ENCODE results near the gene UROS. TPM values are rescaled to one million over a fixed set of nuclear protein-coding genes. Genes with fewer than 3 reads are reported as not detected.

Gene UROS
- total RNA-seq, 4 donors from 2014 or later = 24.6 to 39.3 (median 32.4) TPM

DNA sequence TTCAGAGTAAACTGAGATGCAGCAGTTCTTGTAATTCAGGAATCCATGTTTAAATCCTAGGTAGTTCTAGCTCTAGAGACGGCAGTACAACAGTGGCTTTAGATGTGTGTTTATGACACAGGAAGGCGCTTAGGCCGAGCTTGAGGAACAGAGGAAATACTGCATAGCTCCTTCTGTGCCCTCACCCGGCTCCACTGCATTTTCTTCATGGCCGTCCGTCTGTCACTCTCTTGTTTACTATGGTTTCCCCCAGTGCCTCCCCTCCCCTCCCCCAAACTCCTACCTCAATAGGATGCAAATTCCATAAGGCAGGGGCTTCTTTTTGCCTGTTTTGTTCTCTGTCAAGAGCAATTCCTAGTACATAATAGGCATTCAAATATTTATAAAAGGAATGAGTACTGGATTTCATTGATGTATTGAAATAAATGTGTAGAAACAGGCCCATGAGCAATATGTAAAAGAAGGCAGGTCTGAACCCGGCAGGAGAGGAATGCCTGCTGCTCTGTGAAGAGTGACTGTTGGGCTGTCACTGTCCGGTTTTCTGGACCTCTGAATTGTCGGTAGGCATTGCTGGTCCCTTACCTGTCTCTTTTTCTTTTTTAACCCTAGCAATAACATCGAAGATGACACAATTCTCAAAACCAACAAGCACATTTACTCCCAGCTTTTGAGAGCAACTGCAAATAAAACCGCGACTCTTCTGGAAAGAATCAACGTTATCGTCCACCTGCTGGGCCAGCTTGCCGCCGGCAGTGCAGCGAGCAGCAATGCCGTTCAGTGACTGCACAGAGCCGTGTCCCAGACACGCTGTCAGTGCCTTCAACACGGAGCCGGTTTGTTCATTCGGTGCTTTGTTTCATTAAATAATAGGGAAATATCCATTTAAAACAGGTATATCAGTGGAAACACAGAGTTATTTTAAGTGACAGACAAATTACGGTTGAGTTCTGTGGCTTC lies 60.1 kb downstream of the UROS start:
- peaks cover 0 to under 1% (median 0%) of the 10 kb centered on the region in 4 donors for H3K4me1 ChIP-seq
- no peaks in the 10 kb centered on the region for H3K9me3 ChIP-seq
- H3K36me3 ChIP-seq = peaks cover 0 to 53% (median 17%) of the 10 kb centered on the region in 4 donors
- H3K4me3 ChIP-seq = no peak overlapping the region
- WGBS, 2 donors (ENCODE audit: low coverage in 1 of 2) = 95 to 97% methylated on average over 20 to 24 of the region's 24 CpGs
- in situ Hi-C loops (cut with MboI; ENCODE audit: low pct_ligation_motif_present in 1 of 4, low pct_unique_long_range_greater_than_20kb in 1 of 4, low sequenced_read_pairs in 3 of 4) = no loop called here
- TF ChIP-seq EP300 (IDR thresholded peaks at IDR 0.05; ENCODE audit: low read depth) = no peak
- no peak for TF ChIP-seq POLR2AphosphoS5 (IDR thresholded peaks at IDR 0.05)
- no peak for TF ChIP-seq POLR2A (IDR thresholded peaks at IDR 0.05)
- TF ChIP-seq, protein P1, sequence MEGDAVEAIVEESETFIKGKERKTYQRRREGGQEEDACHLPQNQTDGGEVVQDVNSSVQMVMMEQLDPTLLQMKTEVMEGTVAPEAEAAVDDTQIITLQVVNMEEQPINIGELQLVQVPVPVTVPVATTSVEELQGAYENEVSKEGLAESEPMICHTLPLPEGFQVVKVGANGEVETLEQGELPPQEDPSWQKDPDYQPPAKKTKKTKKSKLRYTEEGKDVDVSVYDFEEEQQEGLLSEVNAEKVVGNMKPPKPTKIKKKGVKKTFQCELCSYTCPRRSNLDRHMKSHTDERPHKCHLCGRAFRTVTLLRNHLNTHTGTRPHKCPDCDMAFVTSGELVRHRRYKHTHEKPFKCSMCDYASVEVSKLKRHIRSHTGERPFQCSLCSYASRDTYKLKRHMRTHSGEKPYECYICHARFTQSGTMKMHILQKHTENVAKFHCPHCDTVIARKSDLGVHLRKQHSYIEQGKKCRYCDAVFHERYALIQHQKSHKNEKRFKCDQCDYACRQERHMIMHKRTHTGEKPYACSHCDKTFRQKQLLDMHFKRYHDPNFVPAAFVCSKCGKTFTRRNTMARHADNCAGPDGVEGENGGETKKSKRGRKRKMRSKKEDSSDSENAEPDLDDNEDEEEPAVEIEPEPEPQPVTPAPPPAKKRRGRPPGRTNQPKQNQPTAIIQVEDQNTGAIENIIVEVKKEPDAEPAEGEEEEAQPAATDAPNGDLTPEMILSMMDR (IDR thresholded peaks at IDR 0.05) = no peak
- H3K27ac ChIP-seq = no peak overlapping the region
- no peaks in the 10 kb centered on the region for H3K27me3 ChIP-seq
- no peak for DNase-seq
- intact Hi-C loops (cut with DNase I; ENCODE audit: low total_unique reads) = no loop called here

DNA sequence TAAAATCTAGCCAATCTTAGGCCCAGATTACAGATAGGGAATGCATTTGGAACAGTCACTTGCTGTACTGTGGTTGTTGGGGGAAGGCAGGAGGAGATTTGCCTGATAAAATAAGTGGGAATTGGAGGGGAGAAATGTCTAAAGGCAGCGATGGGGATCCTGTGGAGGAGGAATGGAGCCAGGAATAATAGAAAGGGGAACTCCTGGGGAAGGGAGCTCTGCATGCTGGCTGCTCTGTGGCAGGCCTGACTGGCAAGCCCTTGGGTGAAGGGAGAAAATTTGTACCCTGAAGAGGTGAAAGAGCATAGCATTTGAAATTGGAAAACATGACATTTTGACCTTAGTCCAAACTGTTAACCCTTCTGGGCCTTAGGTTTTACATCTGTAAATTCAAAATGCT lies 61.1 kb downstream of the UROS start:
- Histone ChIP-seq H3K9me3 (no peaks in the 10 kb centered on the region), H3K4me1 (no peaks in the 10 kb centered on the region), H3K36me3 (peaks cover 0 to 63% (median 20%) of the 10 kb centered on the region in 4 donors), H3K4me3 (no peak overlapping the region), H3K27me3 (no peaks in the 10 kb centered on the region), H3K27ac (no peak overlapping the region)
- DNase-seq = no peak
- 64% methylated on average over 1 of the region's 1 CpG for WGBS, 2 donors (ENCODE audit: low coverage in 1 of 2)
- intact Hi-C loops (cut with DNase I; ENCODE audit: low total_unique reads) = no loop called here
- in situ Hi-C loops (cut with MboI; ENCODE audit: low pct_ligation_motif_present in 1 of 4, low pct_unique_long_range_greater_than_20kb in 1 of 4, low sequenced_read_pairs in 3 of 4) = no loop called here
- TF ChIP-seq POLR2AphosphoS5 (IDR thresholded peaks at IDR 0.05) = no peak
- TF ChIP-seq POLR2A (IDR thresholded peaks at IDR 0.05) = no peak
- no peak for TF ChIP-seq EP300 (IDR thresholded peaks at IDR 0.05; ENCODE audit: low read depth)
- TF ChIP-seq, protein P1 (IDR thresholded peaks at IDR 0.05) = no peak

DNA sequence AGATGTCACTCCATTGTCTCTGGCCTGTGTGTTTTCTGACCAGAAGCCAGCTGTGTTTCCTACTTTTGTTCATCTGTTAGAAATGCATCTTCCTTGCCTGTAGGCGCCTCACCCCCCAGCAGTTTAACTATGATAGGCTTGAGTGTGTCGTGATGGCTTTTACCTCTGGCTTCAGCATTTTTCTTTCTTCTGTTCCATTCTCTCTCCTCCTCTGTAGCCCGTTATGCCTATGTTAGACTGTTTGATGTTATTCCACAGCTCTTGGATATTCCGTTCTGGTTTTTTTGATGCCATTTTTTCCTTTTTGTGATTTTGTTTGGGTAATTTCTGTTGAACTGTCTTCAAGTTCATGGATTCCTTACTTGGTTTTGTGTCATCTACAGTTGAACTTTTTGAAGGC lies 65.3 kb downstream of the UROS start:
- no peaks in the 10 kb centered on the region for H3K9me3 ChIP-seq
- in situ Hi-C loops (cut with MboI; ENCODE audit: low pct_ligation_motif_present in 1 of 4, low pct_unique_long_range_greater_than_20kb in 1 of 4, low sequenced_read_pairs in 3 of 4) (no loop called here), intact Hi-C loops (cut with DNase I; ENCODE audit: low total_unique reads) (no loop called here)
- 97 to 100% methylated on average over 4 of the region's 4 CpGs for WGBS, 2 donors (ENCODE audit: low coverage in 1 of 2)
- peaks cover 0 to 74% (median 24%) of the 10 kb centered on the region in 4 donors for H3K36me3 ChIP-seq
- no peak for TF ChIP-seq EP300 (IDR thresholded peaks at IDR 0.05; ENCODE audit: low read depth)
- no peak for TF ChIP-seq POLR2A (IDR thresholded peaks at IDR 0.05)
- TF ChIP-seq, protein P1 (IDR thresholded peaks at IDR 0.05) = no peak
- no peak for TF ChIP-seq POLR2AphosphoS5 (IDR thresholded peaks at IDR 0.05)
- H3K4me3 ChIP-seq = no peak overlapping the region
- H3K4me1 ChIP-seq = peaks cover 0 to 11% (median 1%) of the 10 kb centered on the region in 4 donors
- H3K27ac ChIP-seq = no peak overlapping the region
- no peak for DNase-seq
- no peaks in the 10 kb centered on the region for H3K27me3 ChIP-seq

DNA sequence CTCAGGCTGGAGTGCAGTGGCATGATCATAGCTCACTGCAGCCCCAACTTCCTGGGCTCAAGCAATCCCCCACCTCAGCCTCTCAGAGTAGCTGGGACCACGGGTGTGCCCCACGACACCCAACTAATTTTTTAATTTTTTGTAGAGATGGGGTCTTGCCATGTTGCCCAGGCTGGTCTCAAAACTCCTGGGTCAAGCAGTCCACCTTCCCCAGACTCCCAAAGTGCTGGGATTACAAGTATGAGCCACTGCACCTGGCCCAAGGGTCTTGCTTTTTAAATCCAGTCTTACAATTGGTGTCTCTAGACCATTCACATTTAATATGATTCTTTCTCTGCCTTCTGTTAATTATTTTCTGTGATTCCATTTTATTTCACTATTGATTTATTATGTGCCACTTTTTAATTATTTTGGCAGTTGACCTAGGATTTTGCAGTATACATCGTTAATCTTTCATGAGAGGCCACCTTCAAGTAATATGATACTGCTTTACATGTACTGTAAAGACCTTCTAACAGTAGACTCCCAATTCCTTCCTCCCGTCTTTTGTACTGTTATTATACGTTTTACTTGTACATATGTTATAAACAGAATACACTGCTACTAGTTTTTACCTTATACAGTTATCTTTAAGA lies 66.1 kb downstream of the UROS start:
- no peak for DNase-seq
- Histone ChIP-seq H3K4me3 (no peak overlapping the region), H3K27ac (no peak overlapping the region), H3K4me1 (peaks cover 0 to 11% (median 1%) of the 10 kb centered on the region in 4 donors), H3K27me3 (no peaks in the 10 kb centered on the region), H3K36me3 (peaks cover 0 to 80% (median 27%) of the 10 kb centered on the region in 4 donors), H3K9me3 (no peaks in the 10 kb centered on the region)
- in situ Hi-C loops (cut with MboI; ENCODE audit: low pct_ligation_motif_present in 1 of 4, low pct_unique_long_range_greater_than_20kb in 1 of 4, low sequenced_read_pairs in 3 of 4) = no loop called here
- no peak for TF ChIP-seq POLR2A (IDR thresholded peaks at IDR 0.05)
- TF ChIP-seq, protein P1 (IDR thresholded peaks at IDR 0.05) = no peak
- no peak for TF ChIP-seq POLR2AphosphoS5 (IDR thresholded peaks at IDR 0.05)
- no peak for TF ChIP-seq EP300 (IDR thresholded peaks at IDR 0.05; ENCODE audit: low read depth)
- 95% methylated on average over 3 to 5 of the region's 5 CpGs for WGBS, 2 donors (ENCODE audit: low coverage in 1 of 2)
- intact Hi-C loops (cut with DNase I; ENCODE audit: low total_unique reads) = no loop called here

Data from transverse colon (tissue), 4 donors.